Astrocyte (in vitro differentiated cells and primary cell): Measurements from ENCODE around the gene HOXA11. TPM values are rescaled to one million over a fixed set of nuclear protein-coding genes. Genes with fewer than 3 reads are reported as not detected.

ENCODE experiments used
- DNase-seq: peaks from one replicate; pipeline ENCODE4 v3.0.0-alpha.2; 2010; ENCODE audit warnings: low read depth
- FAIRE-seq: peaks from 2 replicates; lab custom pipeline; 2011; peaks lifted over from hg19 to GRCh38; lab: Jason Lieb, UNC
- H2AFZ ChIP-seq: 2 replicates; pipeline ENCODE4 v1.6.0; 2012; ENCODE audit warnings: low read depth, low read length, inconsistent platforms
- H3K27ac ChIP-seq: 2 replicates; pipeline ENCODE4 v1.5.1; 2011; ENCODE audit warnings: low read depth, low read length, inconsistent platforms
- H3K27me3 ChIP-seq: 2 replicates; pipeline ENCODE4 v1.6.0; 2011; ENCODE audit warnings: low read length, inconsistent platforms; ENCODE audit not compliant: insufficient read depth
- H3K36me3 ChIP-seq: 2 replicates; pipeline ENCODE4 v1.5.1; 2011; ENCODE audit warnings: low read length, inconsistent platforms; ENCODE audit not compliant: insufficient read depth
- H3K4me1 ChIP-seq: 2 replicates; pipeline ENCODE4 v1.5.1; 2011; ENCODE audit warnings: low read length, inconsistent platforms; ENCODE audit not compliant: insufficient read depth
- H3K4me2 ChIP-seq: 2 replicates; pipeline ENCODE4 v1.6.0; 2012; ENCODE audit warnings: low read length, inconsistent platforms
- H3K4me3 ChIP-seq: 2 replicates; pipeline ENCODE4 v1.5.1; 2011; ENCODE audit warnings: low read depth, mild to moderate bottlenecking, low read length, inconsistent platforms; ENCODE audit not compliant: insufficient read depth
- H3K79me2 ChIP-seq: 2 replicates; pipeline ENCODE4 v1.6.0; 2012; ENCODE audit warnings: mild to moderate bottlenecking, low read length, inconsistent platforms; ENCODE audit not compliant: insufficient read depth
- H3K9ac ChIP-seq: 2 replicates; pipeline ENCODE4 v1.6.0; 2012; ENCODE audit warnings: mild to moderate bottlenecking, low read length, inconsistent platforms
- H3K9me3 ChIP-seq: 2 replicates; pipeline ENCODE4 v1.5.1; 2012; ENCODE audit warnings: low read depth, mild to moderate bottlenecking, low read length, inconsistent platforms; ENCODE audit not compliant: insufficient read depth
- H4K20me1 ChIP-seq: 2 replicates; pipeline ENCODE4 v1.6.0; 2012; ENCODE audit warnings: low read length, inconsistent platforms; ENCODE audit not compliant: insufficient read depth
- H3K27ac Mint-ChIP-seq: one replicate; pipeline ENCODE4 v1.8.0; 2021; ENCODE audit warnings: mild to moderate bottlenecking, mixed read lengths; ENCODE audit not compliant: unreplicated experiment
- H3K27me3 Mint-ChIP-seq: one replicate; pipeline ENCODE4 v1.8.0; 2021; ENCODE audit warnings: low read depth, mixed read lengths; ENCODE audit not compliant: unreplicated experiment
- H3K36me3 Mint-ChIP-seq: one replicate; pipeline ENCODE4 v1.8.0; 2021; ENCODE audit warnings: low read depth, mixed read lengths; ENCODE audit not compliant: unreplicated experiment
- H3K4me1 Mint-ChIP-seq: one replicate; pipeline ENCODE4 v1.8.0; 2021; ENCODE audit warnings: low read depth, mixed read lengths; ENCODE audit not compliant: unreplicated experiment
- H3K4me3 Mint-ChIP-seq: one replicate; pipeline ENCODE4 v1.8.0; 2021; ENCODE audit warnings: mild to moderate bottlenecking, moderate library complexity, mixed read lengths; ENCODE audit not compliant: unreplicated experiment
- H3K9me3 Mint-ChIP-seq: one replicate; pipeline ENCODE4 v1.8.0; 2021; ENCODE audit warnings: mild to moderate bottlenecking, mixed read lengths; ENCODE audit not compliant: unreplicated experiment
- EZH2 ChIP-seq: IDR thresholded peaks from 2 replicates; pipeline ENCODE4 v1.6.1; 2012; ENCODE audit warnings: mild to moderate bottlenecking, low read length, inconsistent platforms; ENCODE audit not compliant: insufficient read depth
- total RNA-seq: library from RNA; stranded (reverse); gene quantifications from 2 replicates; pipeline ENCODE4 v1.2.1, GENCODE V29; 2021
- TF ChIP-seq, protein P1 (sequence below): IDR thresholded peaks from 2 replicates; pipeline ENCODE4 v1.5.1; 2011; ENCODE audit warnings: low read depth, mild to moderate bottlenecking, inconsistent platforms, low read length, moderate library complexity; ENCODE audit not compliant: insufficient read depth

HOXA11 gene
- total RNA-seq, 1 donor from 2014 or later: not detected

DNA sequence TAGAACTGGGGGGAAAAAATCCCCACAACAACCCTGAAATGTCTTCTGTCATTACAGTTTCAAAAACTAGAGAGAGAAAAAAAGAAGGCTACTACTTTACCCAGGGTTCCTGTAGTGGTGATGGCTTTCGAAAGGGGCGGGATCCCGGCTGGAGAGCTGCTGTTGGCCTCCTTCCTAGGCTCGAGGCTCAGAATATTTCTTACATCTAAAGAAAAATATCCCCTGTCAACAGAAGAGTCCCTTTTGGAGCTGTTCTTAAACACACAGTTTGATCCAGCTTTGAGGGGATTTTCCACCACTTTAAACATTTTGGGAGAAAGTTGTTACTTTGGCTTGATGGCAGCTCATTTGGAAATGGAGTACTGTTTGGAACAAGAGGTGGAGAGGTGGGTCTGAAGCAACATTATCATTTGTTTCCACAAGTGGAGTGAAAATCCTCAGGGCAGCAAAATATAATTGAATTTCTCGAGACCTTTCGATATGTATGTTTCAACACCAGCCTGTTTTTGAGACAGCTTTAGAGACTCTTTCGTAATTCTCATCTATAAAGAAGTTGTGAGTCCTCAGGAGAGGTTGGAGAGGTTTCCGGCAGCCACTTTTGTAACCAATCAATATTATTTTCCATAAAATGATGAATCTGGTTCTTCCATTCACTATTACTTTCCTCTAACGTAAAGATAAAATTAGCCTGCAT, 9.8 kb upstream of the HOXA11 start:
- no peak overlapping the region for H3K4me3 ChIP-seq
- H2AFZ ChIP-seq: no peak overlapping the region
- Mint-ChIP-seq H3K27ac (no peak overlapping the region), H3K4me1 (no peaks in the 10 kb centered on the region), H3K9me3 (peaks cover 17% of the 10 kb centered on the region), H3K4me3 (no peak overlapping the region), H3K27me3 (peaks cover 84% of the 10 kb centered on the region), H3K36me3 (no peaks in the 10 kb centered on the region)
- DNase-seq: no peak
- peaks cover 94% of the 10 kb centered on the region for H3K27me3 ChIP-seq
- no peaks in the 10 kb centered on the region for H3K4me1 ChIP-seq
- no peak overlapping the region for H3K9ac ChIP-seq
- FAIRE-seq: no peak
- no peak overlapping the region for H3K4me2 ChIP-seq
- H3K27ac ChIP-seq: no peak overlapping the region
- H3K9me3 ChIP-seq: peaks cover 3% of the 10 kb centered on the region
- TF ChIP-seq, protein P1, sequence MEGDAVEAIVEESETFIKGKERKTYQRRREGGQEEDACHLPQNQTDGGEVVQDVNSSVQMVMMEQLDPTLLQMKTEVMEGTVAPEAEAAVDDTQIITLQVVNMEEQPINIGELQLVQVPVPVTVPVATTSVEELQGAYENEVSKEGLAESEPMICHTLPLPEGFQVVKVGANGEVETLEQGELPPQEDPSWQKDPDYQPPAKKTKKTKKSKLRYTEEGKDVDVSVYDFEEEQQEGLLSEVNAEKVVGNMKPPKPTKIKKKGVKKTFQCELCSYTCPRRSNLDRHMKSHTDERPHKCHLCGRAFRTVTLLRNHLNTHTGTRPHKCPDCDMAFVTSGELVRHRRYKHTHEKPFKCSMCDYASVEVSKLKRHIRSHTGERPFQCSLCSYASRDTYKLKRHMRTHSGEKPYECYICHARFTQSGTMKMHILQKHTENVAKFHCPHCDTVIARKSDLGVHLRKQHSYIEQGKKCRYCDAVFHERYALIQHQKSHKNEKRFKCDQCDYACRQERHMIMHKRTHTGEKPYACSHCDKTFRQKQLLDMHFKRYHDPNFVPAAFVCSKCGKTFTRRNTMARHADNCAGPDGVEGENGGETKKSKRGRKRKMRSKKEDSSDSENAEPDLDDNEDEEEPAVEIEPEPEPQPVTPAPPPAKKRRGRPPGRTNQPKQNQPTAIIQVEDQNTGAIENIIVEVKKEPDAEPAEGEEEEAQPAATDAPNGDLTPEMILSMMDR: no peak
- no peak for TF ChIP-seq EZH2
- no peaks in the 10 kb centered on the region for H3K36me3 ChIP-seq
- H4K20me1 ChIP-seq: peaks cover 9% of the 10 kb centered on the region
- H3K79me2 ChIP-seq: no peaks in the 10 kb centered on the region

DNA sequence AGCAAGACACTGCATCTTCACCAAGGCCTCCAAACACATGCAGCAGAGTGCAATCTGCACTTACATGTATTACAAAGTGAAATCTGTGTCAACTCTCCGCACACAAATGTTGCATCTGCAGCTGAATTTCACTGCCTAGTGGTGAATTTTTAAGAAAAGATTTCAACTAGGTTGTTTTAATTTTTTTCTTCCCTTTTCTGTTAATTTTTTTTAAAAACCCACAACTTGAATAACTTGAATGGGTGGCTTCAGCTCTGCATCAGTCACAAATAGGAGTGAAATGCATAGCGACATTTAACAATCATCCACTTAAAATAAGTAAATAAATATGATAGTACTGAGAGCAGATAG, 8.9 kb upstream of the HOXA11 start:
- no peak overlapping the region for H3K4me3 Mint-ChIP-seq
- no peaks in the 10 kb centered on the region for H3K4me1 Mint-ChIP-seq
- no peak overlapping the region for H3K4me3 ChIP-seq
- FAIRE-seq (no peak), DNase-seq (no peak)
- peaks cover 89% of the 10 kb centered on the region for H3K27me3 Mint-ChIP-seq
- H3K36me3 Mint-ChIP-seq: no peaks in the 10 kb centered on the region
- H3K4me1 ChIP-seq: peaks cover 1% of the 10 kb centered on the region
- no peaks in the 10 kb centered on the region for H3K36me3 ChIP-seq
- no peak overlapping the region for H2AFZ ChIP-seq
- no peaks in the 10 kb centered on the region for H3K79me2 ChIP-seq
- no peak overlapping the region for H3K9ac ChIP-seq
- H3K4me2 ChIP-seq: no peak overlapping the region
- H3K27me3 ChIP-seq: peaks cover 98% of the 10 kb centered on the region
- peaks cover 15% of the 10 kb centered on the region for H4K20me1 ChIP-seq
- no peak overlapping the region for H3K27ac Mint-ChIP-seq
- H3K9me3 ChIP-seq: peaks cover 4% of the 10 kb centered on the region
- no peak overlapping the region for H3K27ac ChIP-seq
- peaks cover 17% of the 10 kb centered on the region for H3K9me3 Mint-ChIP-seq
- TF ChIP-seq, protein P1: no peak
- no peak for TF ChIP-seq EZH2

DNA sequence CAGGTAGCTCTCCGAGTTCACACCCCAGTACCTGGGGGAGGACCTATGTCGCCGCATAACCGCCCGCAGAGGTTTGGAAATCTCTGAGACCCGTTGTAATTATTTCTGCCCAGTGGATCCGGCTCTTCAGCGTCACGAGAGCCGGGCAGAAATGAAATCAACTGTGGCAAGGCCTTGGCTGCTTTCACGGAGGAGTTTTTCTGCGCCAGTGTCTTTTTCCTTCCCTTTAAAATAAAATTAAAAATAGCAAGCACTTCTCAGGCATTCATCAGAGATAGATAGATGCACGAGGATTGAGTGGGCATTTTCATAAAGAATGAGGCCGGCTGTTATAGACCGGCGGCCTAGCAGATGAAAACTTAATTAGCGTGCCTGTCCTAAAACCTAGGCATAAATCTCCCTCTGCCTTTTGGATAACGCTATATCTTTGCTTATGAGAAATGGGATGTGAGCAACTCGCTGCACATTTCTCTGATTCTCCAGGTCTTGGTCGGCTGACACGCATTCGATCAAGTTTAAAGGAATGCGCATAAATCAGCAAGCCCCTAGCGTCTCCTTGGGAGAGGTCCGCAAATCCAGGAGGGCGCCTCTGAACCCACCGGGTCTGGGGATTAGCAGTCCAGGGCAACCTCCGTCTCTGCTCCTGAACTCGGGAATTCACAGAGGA, 8.4 kb upstream of the HOXA11 start:
- H3K4me3 ChIP-seq: no peak overlapping the region

More for the DNA sequence above, 8.4 kb upstream of the HOXA11 start:
- Histone ChIP-seq H3K9me3 (peaks cover 6% of the 10 kb centered on the region), H3K27me3 (peaks cover 98% of the 10 kb centered on the region), H3K4me2 (peak overlapping the region; percentile 62), H3K4me1 (peaks cover 3% of the 10 kb centered on the region), H3K27ac (no peak overlapping the region), H2AFZ (no peak overlapping the region), H3K36me3 (no peaks in the 10 kb centered on the region), H3K79me2 (no peaks in the 10 kb centered on the region), H3K9ac (no peak overlapping the region), H4K20me1 (peaks cover 15% of the 10 kb centered on the region)
- no peak for DNase-seq
- Mint-ChIP-seq H3K27me3 (peaks cover 89% of the 10 kb centered on the region), H3K9me3 (peaks cover 17% of the 10 kb centered on the region), H3K36me3 (no peaks in the 10 kb centered on the region), H3K4me1 (no peaks in the 10 kb centered on the region), H3K27ac (no peak overlapping the region), H3K4me3 (no peak overlapping the region)
- TF ChIP-seq, protein P1: no peak
- peak; percentile 48 for TF ChIP-seq EZH2
- FAIRE-seq: no peak
